SK-N-SH (cell line): ENCODE data around the gene RAET1E. TPM values are rescaled to one million over a fixed set of nuclear protein-coding genes. Genes with fewer than 3 reads are reported as not detected.
A peak's percentile ranks its signal among the peaks of the same experiment; 100 is the strongest.

Experiments used
- CTCF ChIA-PET: fragments of 300-600, 350-600 bp; formaldehyde crosslinking; extraction: SDS; loops from one replicate; lab custom pipeline; 2021; lab: Yijun Ruan, JAX
- POLR2A ChIA-PET: fragments of 350-600 bp; sonication (Branson Sonifier 250); formaldehyde crosslinking; extraction: SDS; loops from one replicate; lab custom pipeline; 2020; ENCODE audit warnings: antibody characterized with exemption, inconsistent platforms; lab: Yijun Ruan, JAX
- DNase-seq: peaks from one replicate; pipeline ENCODE4 v3.0.0; 2012
- H2AFZ ChIP-seq: fragments of 200-600 bp; sonication (generic); 2 replicates; pipeline ENCODE4 v1.8.1; 2016; ENCODE audit warnings: antibody characterized with exemption, mild to moderate bottlenecking, low read depth
- H3F3A ChIP-seq: fragments of 200-600 bp; sonication (generic); replicated peaks from 2 replicates; pipeline ENCODE3; 2016; ENCODE audit warnings: antibody characterized with exemption, mild to moderate bottlenecking; ENCODE audit not compliant: insufficient read depth
- H3K27ac ChIP-seq, 2 experiments: fragments of 200-500 bp in 1 of 2; fragments of 200-600 bp in 1 of 2; sonication (Bioruptor generic) in 1 of 2; sonication (generic), shearing (Covaris generic) in 1 of 2; 2 replicates each; pipeline versions ENCODE4 v1.5.1 to v1.6.1; 2014 to 2016; ENCODE audit warnings: low read depth in 2 of 2, inconsistent platforms in 1 of 2, low read length in 1 of 2, mild to moderate bottlenecking in 1 of 2, mixed read lengths in 1 of 2
- H3K27me3 ChIP-seq: fragments of 200-600 bp; sonication (generic), shearing (Covaris generic); 2 replicates; pipeline ENCODE4 v1.6.1; 2016; ENCODE audit warnings: mixed run types; ENCODE audit not compliant: insufficient read depth
- H3K36me3 ChIP-seq, 2 experiments: fragments of 200-500 bp in 1 of 2; fragments of 200-600 bp in 1 of 2; sonication (Bioruptor generic) in 1 of 2; sonication (generic) in 1 of 2; replicated peaks in 1 of 2; 2 replicates each; pipeline versions ENCODE3 to v1.5.1; 2014 to 2016; ENCODE audit warnings: low read length in 1 of 2, mild to moderate bottlenecking in 1 of 2; ENCODE audit not compliant: insufficient read depth in 2 of 2, control insufficient read depth in 1 of 2
- H3K4me1 ChIP-seq, 2 experiments: fragments of 200-500 bp in 1 of 2; fragments of 200-600 bp in 1 of 2; sonication (Bioruptor generic) in 1 of 2; sonication (generic), shearing (Covaris generic) in 1 of 2; 2 replicates each; pipeline versions ENCODE4 v1.5.1 to v1.6.1; 2014 to 2016; ENCODE audit warnings: low read depth in 1 of 2, low read length in 1 of 2, mixed run types in 1 of 2; ENCODE audit not compliant: insufficient read depth in 2 of 2, control insufficient read depth in 1 of 2
- H3K4me2 ChIP-seq: fragments of 200-600 bp; sonication (generic), shearing (Covaris generic); 2 replicates; pipeline ENCODE4 v1.6.1; 2017; ENCODE audit warnings: mixed run types
- H3K4me3 ChIP-seq, 2 experiments: fragments of 200-500 bp in 1 of 2; fragments of 200-600 bp in 1 of 2; sonication (Bioruptor generic) in 1 of 2; sonication (generic), shearing (Covaris generic) in 1 of 2; 2 replicates each; pipeline versions ENCODE4 v1.5.1 to v1.8.1; 2014 to 2016; ENCODE audit warnings: low read depth in 2 of 2, inconsistent platforms in 1 of 2, low read length in 1 of 2, mild to moderate bottlenecking in 1 of 2, mixed read lengths in 1 of 2, moderate library complexity in 1 of 2
- H3K79me2 ChIP-seq: fragments of 200-600 bp; sonication (generic); 2 replicates; pipeline ENCODE4 v1.8.1; 2017; ENCODE audit warnings: mild to moderate bottlenecking; ENCODE audit not compliant: insufficient read depth
- H3K9ac ChIP-seq: fragments of 200-600 bp; sonication (generic); 2 replicates; pipeline ENCODE4 v1.6.1; 2017; ENCODE audit warnings: mixed run types
- H3K9me2 ChIP-seq: fragments of 200-600 bp; sonication (generic); 2 replicates; pipeline ENCODE4 v1.6.1; 2017; ENCODE audit warnings: mixed run types
- H3K9me3 ChIP-seq: fragments of 200-600 bp; sonication (generic); 2 replicates; pipeline ENCODE4 v1.6.1; 2017; ENCODE audit warnings: mixed run types, mild to moderate bottlenecking, moderate library complexity
- H4K20me1 ChIP-seq: fragments of 200-600 bp; sonication (generic); 2 replicates; pipeline ENCODE4 v1.6.1; 2017; ENCODE audit warnings: mild to moderate bottlenecking, mixed run types; ENCODE audit not compliant: insufficient read depth
- CHD2 ChIP-seq: fragments of 150-350 bp; IDR thresholded peaks from 2 replicates; pipeline ENCODE4 v1.6.1; 2018; ENCODE audit warnings: low read length; ENCODE audit not compliant: partially characterized antibody
- EZH2phosphoT487 ChIP-seq: fragments of 200-600 bp; sonication (generic); IDR thresholded peaks from 2 replicates; pipeline ENCODE4 v1.6.1; 2017; ENCODE audit warnings: low read depth, mixed run types, mild to moderate bottlenecking, antibody characterized with exemption, moderate library complexity, borderline replicate concordance
- FOXM1 ChIP-seq: IDR thresholded peaks from 2 replicates; pipeline ENCODE4 v1.4.0; 2012; ENCODE audit warnings: low read depth, mild to moderate bottlenecking
- GABPA ChIP-seq: IDR thresholded peaks from 2 replicates; pipeline ENCODE4 v1.4.0; 2012; ENCODE audit warnings: low read depth, mild to moderate bottlenecking
- MXI1 ChIP-seq: IDR thresholded peaks from 2 replicates; pipeline ENCODE4 v1.6.1; 2012; ENCODE audit warnings: mild to moderate bottlenecking, low read depth, low read length, improper control_type of control experiment
- NRF1 ChIP-seq: IDR thresholded peaks from 2 replicates; pipeline ENCODE4 v1.6.1; 2012; ENCODE audit warnings: low read depth, mild to moderate bottlenecking, low read length
- POLR2AphosphoS5 ChIP-seq: IDR thresholded peaks from 2 replicates; pipeline ENCODE4 v1.6.1; 2012; ENCODE audit warnings: low read depth, low read length
- RAD21 ChIP-seq: IDR thresholded peaks from 2 replicates; pipeline ENCODE4 v1.6.1; 2012; ENCODE audit warnings: mild to moderate bottlenecking, low read length
- RCOR1 ChIP-seq: fragments of 150-350 bp; IDR thresholded peaks from 2 replicates; pipeline ENCODE4 v1.6.1; 2017; ENCODE audit warnings: antibody characterized with exemption, low read length
- RFX5 ChIP-seq: IDR thresholded peaks from 2 replicates; pipeline ENCODE4 v1.6.1; 2012; ENCODE audit warnings: mild to moderate bottlenecking, improper control_type of control experiment, low read length
- SMC3 ChIP-seq: IDR thresholded peaks from 2 replicates; pipeline ENCODE4 v1.6.1; 2012; ENCODE audit warnings: low read depth, low read length, improper control_type of control experiment
- YY1 ChIP-seq: IDR thresholded peaks from 2 replicates; pipeline ENCODE4 v1.4.0; 2012; ENCODE audit warnings: low read depth, mild to moderate bottlenecking
- WGBS: methylation state at CpG from one replicate; pipeline ENCODE4 v1.1.6; 2017; ENCODE audit warnings: low lambda C conversion rate; 5-methylcytosine and 5-hydroxymethylcytosine counted together
- polyA plus RNA-seq, 3 experiments: library from polyadenylated mRNA; depleted of rRNA; stranded (reverse); fragments of >200 nt; gene quantifications; 2 replicates each; pipeline ENCODE4 v1.2.3, GENCODE V29; 2012
- TF ChIP-seq, protein P1 (sequence below): fragments of 200-600 bp; sonication (generic); IDR thresholded peaks from 2 replicates; pipeline ENCODE4 v1.6.1; 2017; ENCODE audit warnings: antibody characterized with exemption, mild to moderate bottlenecking, moderate library complexity
- TF ChIP-seq, protein P2 (sequence below): IDR thresholded peaks from 2 replicates; pipeline ENCODE4 v1.4.0; 2012; ENCODE audit warnings: low read depth, borderline replicate concordance
- TF ChIP-seq, protein P3 (sequence below): IDR thresholded peaks from 2 replicates; pipeline ENCODE4 v1.4.0; 2012; ENCODE audit warnings: low read depth, borderline replicate concordance
- TF ChIP-seq, protein P4 (sequence below): fragments of 150-350 bp; IDR thresholded peaks from 2 replicates; pipeline ENCODE4 v1.6.1; 2016; ENCODE audit warnings: mild to moderate bottlenecking, low read depth, low read length

Gene RAET1E
- polyA plus RNA-seq, 1 of the 3 experiments (the other 2 are of a cell fraction): 0.15 TPM

DNA sequence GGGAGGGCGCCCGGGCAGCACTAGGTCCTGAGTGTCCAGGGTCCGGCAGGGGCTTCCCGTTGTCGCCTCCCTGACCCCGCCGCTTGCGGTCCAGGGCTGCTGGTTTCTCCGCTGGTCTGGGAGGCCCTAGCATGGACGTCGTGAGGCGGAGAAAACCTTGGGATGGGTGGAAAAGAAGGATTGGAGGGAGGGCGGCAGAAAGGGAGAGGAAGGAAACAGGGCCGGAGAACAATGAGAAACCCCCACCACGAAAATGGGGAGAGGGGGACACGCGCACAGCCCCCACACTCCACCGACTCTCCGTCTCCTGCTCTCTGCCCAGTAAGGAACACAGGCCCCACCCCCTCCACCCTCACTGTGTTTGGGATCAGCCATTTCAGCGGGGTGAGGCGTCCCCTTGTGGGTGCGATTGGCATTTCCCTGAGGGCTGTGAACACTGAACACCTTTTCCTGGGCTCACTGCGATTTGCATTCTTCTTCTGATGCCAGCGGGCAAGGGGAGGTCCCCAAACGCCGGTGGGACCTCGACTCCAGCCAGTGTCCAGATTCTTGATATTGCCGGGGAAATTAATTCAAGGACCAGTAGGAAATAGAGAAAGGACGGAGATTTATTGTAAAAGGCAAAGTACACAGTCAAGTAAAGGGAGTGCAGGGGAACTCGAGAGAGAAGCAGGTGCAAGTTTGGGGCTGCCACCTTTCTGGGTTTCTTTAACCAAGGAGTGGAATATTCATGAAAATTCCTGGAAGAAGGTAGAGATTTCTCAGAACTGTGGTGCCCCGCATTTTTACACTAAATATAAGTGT, 28.3 kb upstream of the RAET1E start:
- Histone ChIP-seq H3F3A (no peaks in the 10 kb centered on the region), H3K4me2 (peak overlapping the region; percentile 52), H3K4me3 (peak overlapping the region; percentile 32 to 40), H3K4me1 (peaks cover 0 to 9% of the 10 kb centered on the region in 2 experiments; a peak in 1 of 4 replicates), H3K27me3 (no peaks in the 10 kb centered on the region; the same call in 1 of the 2 replicates), H3K36me3 (no peaks in the 10 kb centered on the region), H2AFZ (0 out of 2 replicates have a peak overlapping the region, but pooled peaks have one; percentile 46), H3K79me2 (no peaks in the 10 kb centered on the region), H3K9me3 (no peaks in the 10 kb centered on the region), H3K27ac (no peak overlapping the region), H4K20me1 (no peaks in the 10 kb centered on the region), H3K9me2 (no peaks in the 10 kb centered on the region), H3K9ac (no peak overlapping the region)
- ChIA-PET POLR2A (no interaction called here), CTCF (interaction anchor here (0.6 to 2.4 kb wide), 5 partner anchors 9 to 92 kb away, joined by 3 to 23 read pairs (median 3); no protein-coding TSS in a partner anchor)
- DNase-seq: peak; percentile 80
- 6% methylated on average over 29 of the region's 31 CpGs for WGBS
- TF ChIP-seq, protein P1, sequence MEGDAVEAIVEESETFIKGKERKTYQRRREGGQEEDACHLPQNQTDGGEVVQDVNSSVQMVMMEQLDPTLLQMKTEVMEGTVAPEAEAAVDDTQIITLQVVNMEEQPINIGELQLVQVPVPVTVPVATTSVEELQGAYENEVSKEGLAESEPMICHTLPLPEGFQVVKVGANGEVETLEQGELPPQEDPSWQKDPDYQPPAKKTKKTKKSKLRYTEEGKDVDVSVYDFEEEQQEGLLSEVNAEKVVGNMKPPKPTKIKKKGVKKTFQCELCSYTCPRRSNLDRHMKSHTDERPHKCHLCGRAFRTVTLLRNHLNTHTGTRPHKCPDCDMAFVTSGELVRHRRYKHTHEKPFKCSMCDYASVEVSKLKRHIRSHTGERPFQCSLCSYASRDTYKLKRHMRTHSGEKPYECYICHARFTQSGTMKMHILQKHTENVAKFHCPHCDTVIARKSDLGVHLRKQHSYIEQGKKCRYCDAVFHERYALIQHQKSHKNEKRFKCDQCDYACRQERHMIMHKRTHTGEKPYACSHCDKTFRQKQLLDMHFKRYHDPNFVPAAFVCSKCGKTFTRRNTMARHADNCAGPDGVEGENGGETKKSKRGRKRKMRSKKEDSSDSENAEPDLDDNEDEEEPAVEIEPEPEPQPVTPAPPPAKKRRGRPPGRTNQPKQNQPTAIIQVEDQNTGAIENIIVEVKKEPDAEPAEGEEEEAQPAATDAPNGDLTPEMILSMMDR: peak; percentile 73
- TF ChIP-seq, protein P2, sequence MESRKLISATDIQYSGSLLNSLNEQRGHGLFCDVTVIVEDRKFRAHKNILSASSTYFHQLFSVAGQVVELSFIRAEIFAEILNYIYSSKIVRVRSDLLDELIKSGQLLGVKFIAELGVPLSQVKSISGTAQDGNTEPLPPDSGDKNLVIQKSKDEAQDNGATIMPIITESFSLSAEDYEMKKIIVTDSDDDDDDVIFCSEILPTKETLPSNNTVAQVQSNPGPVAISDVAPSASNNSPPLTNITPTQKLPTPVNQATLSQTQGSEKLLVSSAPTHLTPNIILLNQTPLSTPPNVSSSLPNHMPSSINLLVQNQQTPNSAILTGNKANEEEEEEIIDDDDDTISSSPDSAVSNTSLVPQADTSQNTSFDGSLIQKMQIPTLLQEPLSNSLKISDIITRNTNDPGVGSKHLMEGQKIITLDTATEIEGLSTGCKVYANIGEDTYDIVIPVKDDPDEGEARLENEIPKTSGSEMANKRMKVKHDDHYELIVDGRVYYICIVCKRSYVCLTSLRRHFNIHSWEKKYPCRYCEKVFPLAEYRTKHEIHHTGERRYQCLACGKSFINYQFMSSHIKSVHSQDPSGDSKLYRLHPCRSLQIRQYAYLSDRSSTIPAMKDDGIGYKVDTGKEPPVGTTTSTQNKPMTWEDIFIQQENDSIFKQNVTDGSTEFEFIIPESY: no peak
- TF ChIP-seq SMC3 (peak; percentile 91), RAD21 (peak; percentile 86), RCOR1 (0 out of 2 replicates have a peak, but pooled peaks have one; percentile 14)
- TF ChIP-seq, protein P3, sequence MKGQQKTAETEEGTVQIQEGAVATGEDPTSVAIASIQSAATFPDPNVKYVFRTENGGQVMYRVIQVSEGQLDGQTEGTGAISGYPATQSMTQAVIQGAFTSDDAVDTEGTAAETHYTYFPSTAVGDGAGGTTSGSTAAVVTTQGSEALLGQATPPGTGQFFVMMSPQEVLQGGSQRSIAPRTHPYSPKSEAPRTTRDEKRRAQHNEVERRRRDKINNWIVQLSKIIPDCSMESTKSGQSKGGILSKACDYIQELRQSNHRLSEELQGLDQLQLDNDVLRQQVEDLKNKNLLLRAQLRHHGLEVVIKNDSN: no peak

DNA sequence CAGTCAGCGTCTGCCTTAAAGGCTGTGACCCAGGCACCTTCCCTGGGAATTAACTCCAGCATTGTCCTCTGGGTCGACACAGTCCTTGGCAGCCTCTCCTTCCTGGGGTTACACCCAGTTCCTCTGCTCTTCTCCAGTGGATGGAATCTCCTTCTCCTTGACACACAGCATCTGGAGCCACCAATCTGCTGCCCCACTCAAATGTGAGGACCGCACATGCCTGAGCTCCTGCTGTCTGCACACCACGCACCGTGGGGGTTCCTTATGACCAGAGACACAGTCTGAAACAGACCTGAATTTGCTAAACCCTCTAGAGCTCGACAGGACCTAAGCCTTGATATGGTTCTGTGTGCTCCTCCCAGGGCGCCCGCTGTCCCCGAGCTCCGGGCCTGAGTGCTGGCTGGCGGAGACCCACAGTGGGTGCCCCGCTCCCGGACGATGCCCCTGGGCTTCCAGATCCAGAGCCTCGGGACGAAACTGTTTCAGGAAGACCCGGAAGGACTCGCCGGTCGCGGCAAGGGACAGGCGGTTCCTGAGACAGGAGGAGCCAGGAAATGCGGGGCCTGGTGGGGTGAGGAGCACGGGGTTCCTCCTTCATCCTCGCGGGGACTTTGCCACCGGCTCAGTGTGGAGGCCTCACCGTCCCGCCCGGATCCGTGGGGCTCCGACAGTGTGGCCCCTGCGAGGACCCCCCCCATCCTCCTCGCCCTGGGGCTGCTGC, 27.5 kb upstream of the RAET1E start:
- CTCF ChIA-PET: interaction anchor here (0.7 to 2.4 kb wide), 6 partner anchors 9 to 90 kb away, joined by 3 to 23 read pairs (median 6); partner anchors contain the start of gene LRP11
- peak; percentile 44 for DNase-seq

More for the DNA sequence above, 27.5 kb upstream of the RAET1E start:
- Histone ChIP-seq H3K27me3 (no peaks in the 10 kb centered on the region; the same call in 1 of the 2 replicates), H3K79me2 (no peaks in the 10 kb centered on the region), H2AFZ (no peak overlapping the region), H4K20me1 (no peaks in the 10 kb centered on the region), H3K4me1 (peaks cover 0 to 9% of the 10 kb centered on the region in 2 experiments; a peak in 1 of 4 replicates), H3K36me3 (no peaks in the 10 kb centered on the region), H3F3A (no peaks in the 10 kb centered on the region), H3K4me3 (peak overlapping the region; percentile 32 to 40; a peak in 3 of 4 replicates), H3K4me2 (peak overlapping the region; percentile 52), H3K27ac (no peak overlapping the region), H3K9ac (no peak overlapping the region), H3K9me2 (no peaks in the 10 kb centered on the region), H3K9me3 (no peaks in the 10 kb centered on the region)
- POLR2A ChIA-PET: no interaction called here
- TF ChIP-seq, protein P4, sequence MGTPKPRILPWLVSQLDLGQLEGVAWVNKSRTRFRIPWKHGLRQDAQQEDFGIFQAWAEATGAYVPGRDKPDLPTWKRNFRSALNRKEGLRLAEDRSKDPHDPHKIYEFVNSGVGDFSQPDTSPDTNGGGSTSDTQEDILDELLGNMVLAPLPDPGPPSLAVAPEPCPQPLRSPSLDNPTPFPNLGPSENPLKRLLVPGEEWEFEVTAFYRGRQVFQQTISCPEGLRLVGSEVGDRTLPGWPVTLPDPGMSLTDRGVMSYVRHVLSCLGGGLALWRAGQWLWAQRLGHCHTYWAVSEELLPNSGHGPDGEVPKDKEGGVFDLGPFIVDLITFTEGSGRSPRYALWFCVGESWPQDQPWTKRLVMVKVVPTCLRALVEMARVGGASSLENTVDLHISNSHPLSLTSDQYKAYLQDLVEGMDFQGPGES: no peak
- no peak for TF ChIP-seq MXI1
- TF ChIP-seq YY1: no peak
- no peak for TF ChIP-seq POLR2AphosphoS5
- TF ChIP-seq GABPA: no peak
- TF ChIP-seq CHD2: no peak
- TF ChIP-seq EZH2phosphoT487: no peak
- TF ChIP-seq NRF1: no peak
- no peak for TF ChIP-seq FOXM1
- TF ChIP-seq, protein P1: no peak
- no peak for TF ChIP-seq RFX5
- WGBS: 57% methylated on average over 13 of the region's 34 CpGs
